SK-N-SH treated with all-trans-retinoic acid at 6 μM for 48 hours (cell line): ENCODE data around the gene DOCK1.

Experiments
- ATAC-seq: fragments of 200-7000 bp; cut with Tn5 transposase; 3 replicates; pipeline ENCODE4 v1.9.1; 2020; ENCODE audit warnings: mild to moderate bottlenecking, moderate library complexity
- ARNTL ChIP-seq: fragments of 450-650 bp; formaldehyde crosslinking; IDR thresholded peaks from 2 replicates; pipeline ENCODE4 v1.5.0; 2020; ENCODE audit warnings: low read depth, mild to moderate bottlenecking, moderate library complexity, borderline replicate concordance
- CSDC2 ChIP-seq: fragments of 250-450 bp; sonication (Bioruptor Pico); IDR thresholded peaks from 2 replicates; pipeline ENCODE4 v1.5.0; 2020; ENCODE audit warnings: mild to moderate bottlenecking, moderate library complexity
- ESRRG ChIP-seq: fragments of 250-450 bp; sonication (Bioruptor Pico); IDR thresholded peaks from 2 replicates; pipeline ENCODE4 v1.6.1; 2021; ENCODE audit warnings: mild to moderate bottlenecking
- GLIS3 ChIP-seq: fragments of 250-450 bp; sonication (Bioruptor Pico); IDR thresholded peaks from 2 replicates; pipeline ENCODE4 v1.5.0; 2020; ENCODE audit warnings: mild to moderate bottlenecking, moderate library complexity
- ISL1 ChIP-seq: fragments of 250-450 bp; sonication (Bioruptor Pico); IDR thresholded peaks from 2 replicates; pipeline ENCODE4 v2.1.2; 2022; ENCODE audit warnings: mild to moderate bottlenecking, moderate library complexity
- OSR1 ChIP-seq: fragments of 250-450 bp; sonication (Bioruptor Pico); IDR thresholded peaks from 2 replicates; pipeline ENCODE4 v1.8.0; 2022; ENCODE audit warnings: moderate library complexity, mild to moderate bottlenecking, inconsistent platforms
- RARB ChIP-seq: fragments of 250-450 bp; sonication (Bioruptor Pico); IDR thresholded peaks from 2 replicates; pipeline ENCODE4 v1.8.0; 2021; ENCODE audit warnings: mild to moderate bottlenecking, moderate library complexity
- ZC3H10 ChIP-seq: fragments of 250-450 bp; sonication (Bioruptor Pico); IDR thresholded peaks from 2 replicates; pipeline ENCODE4 v1.5.1; 2021; ENCODE audit warnings: mild to moderate bottlenecking, moderate library complexity
- ZFP3 ChIP-seq: fragments of 250-450 bp; sonication (Bioruptor Pico); IDR thresholded peaks from 2 replicates; pipeline ENCODE4 v1.5.0; 2020; ENCODE audit warnings: mild to moderate bottlenecking, moderate library complexity
- ZFP30 ChIP-seq: fragments of 450-650 bp; formaldehyde crosslinking; IDR thresholded peaks from 2 replicates; pipeline ENCODE4 v1.5.0; 2022; ENCODE audit warnings: mild to moderate bottlenecking, moderate library complexity
- ZNF565 ChIP-seq: fragments of 450-650 bp; formaldehyde crosslinking; conservative IDR thresholded peaks from 2 replicates; pipeline ENCODE4 v1.5.0; 2020; ENCODE audit warnings: low read depth, mild to moderate bottlenecking, moderate library complexity
- ZNF70 ChIP-seq: fragments of 450-650 bp; formaldehyde crosslinking; IDR thresholded peaks from 2 replicates; pipeline ENCODE4 v1.5.0; 2020; ENCODE audit warnings: mild to moderate bottlenecking, moderate library complexity
- ZNF8 ChIP-seq: fragments of 450-650 bp; formaldehyde crosslinking; IDR thresholded peaks from 2 replicates; pipeline ENCODE4 v1.5.0; 2020; ENCODE audit warnings: mild to moderate bottlenecking, moderate library complexity
- TF ChIP-seq, protein P1 (sequence below): fragments of 250-450 bp; sonication (Bioruptor Pico); IDR thresholded peaks from 2 replicates; pipeline ENCODE4 v1.5.0; 2020; ENCODE audit warnings: mild to moderate bottlenecking, moderate library complexity
- TF ChIP-seq, protein P2 (sequence below): fragments of 250-450 bp; sonication (Bioruptor Pico); IDR thresholded peaks from 2 replicates; pipeline ENCODE4 v1.8.0; 2021; ENCODE audit warnings: low read depth, mild to moderate bottlenecking, moderate library complexity, borderline replicate concordance
- TF ChIP-seq, protein P3 (sequence below): fragments of 250-450 bp; sonication (Bioruptor Pico); IDR thresholded peaks from 2 replicates; pipeline ENCODE4 v1.8.0; 2020; ENCODE audit warnings: mild to moderate bottlenecking, moderate library complexity, borderline replicate concordance
- TF ChIP-seq, protein P4 (sequence below): fragments of 250-450 bp; sonication (Bioruptor Pico); IDR thresholded peaks from 2 replicates; pipeline ENCODE4 v1.5.1; 2021; ENCODE audit warnings: mild to moderate bottlenecking, moderate library complexity

DOCK1 gene

GRCh38 chr10:127472976-127473375 lies 567.7 kb downstream of the DOCK1 start:
- TF ChIP-seq, protein P1, sequence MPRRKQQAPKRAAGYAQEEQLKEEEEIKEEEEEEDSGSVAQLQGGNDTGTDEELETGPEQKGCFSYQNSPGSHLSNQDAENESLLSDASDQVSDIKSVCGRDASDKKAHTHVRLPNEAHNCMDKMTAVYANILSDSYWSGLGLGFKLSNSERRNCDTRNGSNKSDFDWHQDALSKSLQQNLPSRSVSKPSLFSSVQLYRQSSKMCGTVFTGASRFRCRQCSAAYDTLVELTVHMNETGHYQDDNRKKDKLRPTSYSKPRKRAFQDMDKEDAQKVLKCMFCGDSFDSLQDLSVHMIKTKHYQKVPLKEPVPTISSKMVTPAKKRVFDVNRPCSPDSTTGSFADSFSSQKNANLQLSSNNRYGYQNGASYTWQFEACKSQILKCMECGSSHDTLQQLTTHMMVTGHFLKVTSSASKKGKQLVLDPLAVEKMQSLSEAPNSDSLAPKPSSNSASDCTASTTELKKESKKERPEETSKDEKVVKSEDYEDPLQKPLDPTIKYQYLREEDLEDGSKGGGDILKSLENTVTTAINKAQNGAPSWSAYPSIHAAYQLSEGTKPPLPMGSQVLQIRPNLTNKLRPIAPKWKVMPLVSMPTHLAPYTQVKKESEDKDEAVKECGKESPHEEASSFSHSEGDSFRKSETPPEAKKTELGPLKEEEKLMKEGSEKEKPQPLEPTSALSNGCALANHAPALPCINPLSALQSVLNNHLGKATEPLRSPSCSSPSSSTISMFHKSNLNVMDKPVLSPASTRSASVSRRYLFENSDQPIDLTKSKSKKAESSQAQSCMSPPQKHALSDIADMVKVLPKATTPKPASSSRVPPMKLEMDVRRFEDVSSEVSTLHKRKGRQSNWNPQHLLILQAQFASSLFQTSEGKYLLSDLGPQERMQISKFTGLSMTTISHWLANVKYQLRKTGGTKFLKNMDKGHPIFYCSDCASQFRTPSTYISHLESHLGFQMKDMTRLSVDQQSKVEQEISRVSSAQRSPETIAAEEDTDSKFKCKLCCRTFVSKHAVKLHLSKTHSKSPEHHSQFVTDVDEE (CRISPR knock-in tag), result no peak
- TF ChIP-seq ZFP3 (no peak), ESRRG (CRISPR knock-in tag) (no peak), ZNF565 (no peak), RARB (CRISPR knock-in tag) (no peak), ZNF8 (no peak), ZFP30 (no peak), ZNF70 (CRISPR knock-in tag) (no peak), ISL1 (CRISPR knock-in tag) (no peak), ARNTL (CRISPR knock-in tag) (no peak)
- TF ChIP-seq, protein P2, sequence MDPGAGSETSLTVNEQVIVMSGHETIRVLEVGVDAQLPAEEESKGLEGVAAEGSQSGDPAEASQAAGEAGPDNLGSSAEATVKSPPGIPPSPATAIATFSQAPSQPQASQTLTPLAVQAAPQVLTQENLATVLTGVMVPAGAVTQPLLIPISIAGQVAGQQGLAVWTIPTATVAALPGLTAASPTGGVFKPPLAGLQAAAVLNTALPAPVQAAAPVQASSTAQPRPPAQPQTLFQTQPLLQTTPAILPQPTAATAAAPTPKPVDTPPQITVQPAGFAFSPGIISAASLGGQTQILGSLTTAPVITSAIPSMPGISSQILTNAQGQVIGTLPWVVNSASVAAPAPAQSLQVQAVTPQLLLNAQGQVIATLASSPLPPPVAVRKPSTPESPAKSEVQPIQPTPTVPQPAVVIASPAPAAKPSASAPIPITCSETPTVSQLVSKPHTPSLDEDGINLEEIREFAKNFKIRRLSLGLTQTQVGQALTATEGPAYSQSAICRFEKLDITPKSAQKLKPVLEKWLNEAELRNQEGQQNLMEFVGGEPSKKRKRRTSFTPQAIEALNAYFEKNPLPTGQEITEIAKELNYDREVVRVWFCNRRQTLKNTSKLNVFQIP (CRISPR knock-in tag), result no peak
- TF ChIP-seq, protein P3, sequence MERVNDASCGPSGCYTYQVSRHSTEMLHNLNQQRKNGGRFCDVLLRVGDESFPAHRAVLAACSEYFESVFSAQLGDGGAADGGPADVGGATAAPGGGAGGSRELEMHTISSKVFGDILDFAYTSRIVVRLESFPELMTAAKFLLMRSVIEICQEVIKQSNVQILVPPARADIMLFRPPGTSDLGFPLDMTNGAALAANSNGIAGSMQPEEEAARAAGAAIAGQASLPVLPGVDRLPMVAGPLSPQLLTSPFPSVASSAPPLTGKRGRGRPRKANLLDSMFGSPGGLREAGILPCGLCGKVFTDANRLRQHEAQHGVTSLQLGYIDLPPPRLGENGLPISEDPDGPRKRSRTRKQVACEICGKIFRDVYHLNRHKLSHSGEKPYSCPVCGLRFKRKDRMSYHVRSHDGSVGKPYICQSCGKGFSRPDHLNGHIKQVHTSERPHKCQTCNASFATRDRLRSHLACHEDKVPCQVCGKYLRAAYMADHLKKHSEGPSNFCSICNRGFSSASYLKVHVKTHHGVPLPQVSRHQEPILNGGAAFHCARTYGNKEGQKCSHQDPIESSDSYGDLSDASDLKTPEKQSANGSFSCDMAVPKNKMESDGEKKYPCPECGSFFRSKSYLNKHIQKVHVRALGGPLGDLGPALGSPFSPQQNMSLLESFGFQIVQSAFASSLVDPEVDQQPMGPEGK (CRISPR knock-in tag), result no peak
- TF ChIP-seq, protein P4, sequence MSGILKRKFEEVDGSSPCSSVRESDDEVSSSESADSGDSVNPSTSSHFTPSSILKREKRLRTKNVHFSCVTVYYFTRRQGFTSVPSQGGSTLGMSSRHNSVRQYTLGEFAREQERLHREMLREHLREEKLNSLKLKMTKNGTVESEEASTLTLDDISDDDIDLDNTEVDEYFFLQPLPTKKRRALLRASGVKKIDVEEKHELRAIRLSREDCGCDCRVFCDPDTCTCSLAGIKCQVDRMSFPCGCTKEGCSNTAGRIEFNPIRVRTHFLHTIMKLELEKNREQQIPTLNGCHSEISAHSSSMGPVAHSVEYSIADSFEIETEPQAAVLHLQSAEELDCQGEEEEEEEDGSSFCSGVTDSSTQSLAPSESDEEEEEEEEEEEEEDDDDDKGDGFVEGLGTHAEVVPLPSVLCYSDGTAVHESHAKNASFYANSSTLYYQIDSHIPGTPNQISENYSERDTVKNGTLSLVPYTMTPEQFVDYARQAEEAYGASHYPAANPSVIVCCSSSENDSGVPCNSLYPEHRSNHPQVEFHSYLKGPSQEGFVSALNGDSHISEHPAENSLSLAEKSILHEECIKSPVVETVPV (CRISPR knock-in tag), result no peak
- ATAC-seq, result no peak

DNA sequence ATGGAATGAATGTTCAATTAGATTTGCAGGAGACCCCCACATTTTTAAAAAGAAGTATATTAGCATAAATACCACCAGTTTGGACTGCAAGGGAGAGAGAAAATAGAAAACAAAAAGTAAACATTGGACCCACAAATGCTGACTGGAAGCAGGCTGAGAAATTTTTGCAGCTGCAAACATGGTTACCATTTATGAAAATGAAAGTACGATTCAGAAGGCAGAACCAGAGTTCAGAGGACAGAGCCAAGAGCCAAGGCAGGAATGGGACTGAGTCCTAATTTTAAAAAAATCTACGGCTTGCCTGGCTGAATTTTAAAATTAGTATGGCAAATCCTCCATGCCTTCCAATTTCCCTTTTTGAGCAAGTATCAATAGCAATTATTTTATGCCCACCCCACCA lies 569.3 kb downstream of the DOCK1 start:
- no peak for ATAC-seq
- TF ChIP-seq OSR1 (CRISPR knock-in tag), result no peak
- no peak for TF ChIP-seq ISL1 (CRISPR knock-in tag)
- TF ChIP-seq ZC3H10 (CRISPR knock-in tag), result no peak
- TF ChIP-seq, protein P1 (CRISPR knock-in tag), result no peak
- TF ChIP-seq CSDC2 (CRISPR knock-in tag), result no peak
- TF ChIP-seq, protein P2 (CRISPR knock-in tag), result no peak
- TF ChIP-seq, protein P3 (CRISPR knock-in tag), result no peak
- TF ChIP-seq, protein P4 (CRISPR knock-in tag), result no peak
- TF ChIP-seq GLIS3 (CRISPR knock-in tag), result no peak
- TF ChIP-seq ZNF565, result no peak
